Large intestine (tissue), 3 donors: ENCODE data around the gene ZBTB17. TPM values are rescaled to one million over a fixed set of nuclear protein-coding genes. Genes with fewer than 3 reads are reported as not detected.

ENCODE experiments used
- DNase-seq, 2 donors: peaks; one replicate each; pipeline versions ENCODE4 v3.0.0 to v3.0.0-alpha.2; 2013
- H3K27ac ChIP-seq: one replicate; pipeline ENCODE4 v1.5.1; 2013; ENCODE audit warnings: low read length
- H3K27me3 ChIP-seq: 2 replicates; pipeline ENCODE4 v1.6.1; 2013; ENCODE audit warnings: low read length; ENCODE audit not compliant: control insufficient read depth, insufficient read depth
- H3K36me3 ChIP-seq: 2 replicates; pipeline ENCODE4 v1.6.1; 2013; ENCODE audit warnings: low read length; ENCODE audit not compliant: control insufficient read depth, insufficient read depth
- H3K4me1 ChIP-seq: one replicate; pipeline ENCODE4 v1.6.1; 2013; ENCODE audit warnings: low read length; ENCODE audit not compliant: control insufficient read depth, insufficient read depth
- H3K4me3 ChIP-seq: one replicate; pipeline ENCODE4 v1.5.1; 2013; ENCODE audit warnings: low read length
- H3K9me3 ChIP-seq: one replicate; pipeline ENCODE4 v1.6.1; 2013; ENCODE audit warnings: mild to moderate bottlenecking, low read depth, low read length, moderate library complexity; ENCODE audit not compliant: control insufficient read depth
- WGBS: methylation state at CpG from one replicate; pipeline ENCODE4 v1.1.5; 2013; ENCODE audit warnings: low lambda C conversion rate; ENCODE audit not compliant: insufficient coverage; 5-methylcytosine and 5-hydroxymethylcytosine counted together
- polyA plus RNA-seq: library from polyadenylated mRNA; unstranded; fragments of 120-200 nt; gene quantifications from one replicate; pipeline ENCODE4 v1.2.1, GENCODE V29; 2013

ZBTB17 gene
- polyA plus RNA-seq, 1 donor, result 22.8 TPM

DNA sequence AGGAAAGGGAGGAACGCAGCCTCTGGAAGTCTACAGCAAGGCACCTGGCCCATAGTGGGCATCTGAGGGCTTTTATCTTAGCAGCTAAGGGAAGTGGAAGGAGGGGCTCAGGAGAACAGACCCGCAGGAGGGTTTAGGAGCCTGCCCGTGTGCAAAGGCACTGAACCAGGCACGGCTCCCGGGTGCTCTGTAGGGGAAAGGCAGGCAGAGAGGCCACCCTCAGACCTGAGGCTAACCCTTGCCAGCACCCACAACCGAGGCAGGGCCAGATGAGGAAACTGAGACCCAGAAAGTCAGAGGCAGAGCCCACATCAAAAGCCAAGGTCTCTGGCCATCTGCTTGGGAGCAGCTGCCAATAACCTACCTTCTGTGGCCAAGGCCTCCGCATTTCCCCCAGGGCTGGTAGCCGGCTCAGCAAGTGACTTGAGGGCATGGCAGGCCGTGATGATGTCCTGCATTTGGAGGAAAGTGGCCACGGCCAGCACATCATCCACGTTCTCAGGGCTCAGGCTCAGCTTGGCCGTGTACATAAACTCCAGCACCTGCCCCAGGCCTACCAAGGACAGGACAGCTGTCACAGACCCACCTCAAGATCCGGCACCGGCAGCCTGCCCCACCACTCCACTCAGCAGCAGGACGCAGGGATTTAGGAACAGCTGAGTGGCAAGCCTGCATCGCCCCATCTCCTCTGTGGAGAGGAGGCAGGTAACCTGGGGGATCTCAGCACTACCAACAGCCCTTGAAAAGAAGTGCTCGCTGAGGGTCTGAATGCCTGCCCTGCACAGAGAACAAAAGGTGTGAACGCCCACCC is 29.1 kb downstream of the ZBTB17 start:
- no CpG with 5 or more reads among the region's 18 CpGs for WGBS
- Histone ChIP-seq H3K36me3 (peaks cover 67% of the 10 kb centered on the region), H3K27ac (no peak overlapping the region), H3K4me1 (peaks cover 28% of the 10 kb centered on the region), H3K4me3 (no peak overlapping the region), H3K27me3 (no peaks in the 10 kb centered on the region), H3K9me3 (peaks cover 3% of the 10 kb centered on the region)
- no peak for DNase-seq

- no CpG with 5 or more reads among the region's 17 CpGs for WGBS
- H3K4me3 ChIP-seq, result no peak overlapping the region
- peaks cover 20% of the 10 kb centered on the region for H3K4me1 ChIP-seq
- peaks cover 75% of the 10 kb centered on the region for H3K36me3 ChIP-seq
- peaks cover 3% of the 10 kb centered on the region for H3K9me3 ChIP-seq
- no peak for DNase-seq
- no peaks in the 10 kb centered on the region for H3K27me3 ChIP-seq
- H3K27ac ChIP-seq, result no peak overlapping the region
Measured at GRCh38 chr1:15945832-15946448, 30.0 kb downstream of the ZBTB17 start.

DNA sequence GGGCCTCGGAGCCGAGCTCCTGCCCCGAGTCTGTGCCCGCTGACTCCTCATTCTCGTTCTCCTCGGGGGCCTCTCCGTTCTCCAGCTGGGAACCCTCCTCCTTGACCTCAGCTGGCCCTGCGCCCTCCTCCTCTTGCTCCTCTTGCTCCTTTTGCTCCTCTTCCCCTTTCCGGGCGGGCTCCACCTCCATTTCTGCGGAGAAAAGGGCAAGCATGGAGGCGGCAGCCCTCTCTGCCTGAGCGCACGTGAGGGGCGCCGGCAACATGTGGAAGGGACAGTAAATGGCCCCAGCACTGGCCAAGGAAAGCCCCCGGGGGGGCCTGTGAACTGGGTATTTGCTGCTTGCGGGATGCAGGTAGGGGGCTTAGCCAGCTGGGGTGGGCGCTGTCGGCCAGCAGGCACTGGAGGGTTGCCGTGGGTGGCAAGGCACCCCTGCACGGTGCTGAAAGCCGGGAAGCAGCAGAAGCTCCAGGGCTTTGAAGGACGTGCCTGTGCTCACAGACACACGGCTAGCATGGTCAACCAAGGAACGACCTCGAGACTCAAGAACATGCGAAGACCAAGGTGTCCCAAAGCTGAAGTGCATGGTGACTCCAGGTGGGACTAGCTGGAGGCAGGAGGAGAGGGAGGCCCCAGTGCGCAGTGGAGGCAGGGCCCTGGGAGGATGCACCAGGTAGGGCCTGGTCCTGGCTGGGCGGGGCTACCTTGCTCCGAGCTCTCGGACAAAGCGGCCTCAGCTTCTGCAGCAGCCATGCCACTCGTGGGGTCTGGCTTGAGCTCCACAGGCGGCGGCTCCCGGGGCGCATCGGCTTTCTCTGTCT is 30.7 kb downstream of the ZBTB17 start:
- peaks cover 3% of the 10 kb centered on the region for H3K9me3 ChIP-seq
- no peaks in the 10 kb centered on the region for H3K27me3 ChIP-seq
- no peak overlapping the region for H3K27ac ChIP-seq
- no peak for DNase-seq
- no peak overlapping the region for H3K4me3 ChIP-seq
- H3K36me3 ChIP-seq, result peaks cover 82% of the 10 kb centered on the region
- H3K4me1 ChIP-seq, result peaks cover 13% of the 10 kb centered on the region
- 96% methylated on average over 5 of the region's 39 CpGs for WGBS

- Histone ChIP-seq H3K36me3 (peaks cover 89% of the 10 kb centered on the region), H3K4me1 (peaks cover 9% of the 10 kb centered on the region), H3K27ac (no peak overlapping the region), H3K4me3 (no peak overlapping the region), H3K27me3 (no peaks in the 10 kb centered on the region), H3K9me3 (peaks cover 3% of the 10 kb centered on the region)
- DNase-seq, result no peak
- no CpG with 5 or more reads among the region's 55 CpGs for WGBS
Measured at GRCh38 chr1:15944308-15945010, 31.4 kb downstream of the ZBTB17 start.

GRCh38 chr1:15943992-15944307 is 32.0 kb downstream of the ZBTB17 start:
- H3K4me1 ChIP-seq, result peaks cover 9% of the 10 kb centered on the region

DNA sequence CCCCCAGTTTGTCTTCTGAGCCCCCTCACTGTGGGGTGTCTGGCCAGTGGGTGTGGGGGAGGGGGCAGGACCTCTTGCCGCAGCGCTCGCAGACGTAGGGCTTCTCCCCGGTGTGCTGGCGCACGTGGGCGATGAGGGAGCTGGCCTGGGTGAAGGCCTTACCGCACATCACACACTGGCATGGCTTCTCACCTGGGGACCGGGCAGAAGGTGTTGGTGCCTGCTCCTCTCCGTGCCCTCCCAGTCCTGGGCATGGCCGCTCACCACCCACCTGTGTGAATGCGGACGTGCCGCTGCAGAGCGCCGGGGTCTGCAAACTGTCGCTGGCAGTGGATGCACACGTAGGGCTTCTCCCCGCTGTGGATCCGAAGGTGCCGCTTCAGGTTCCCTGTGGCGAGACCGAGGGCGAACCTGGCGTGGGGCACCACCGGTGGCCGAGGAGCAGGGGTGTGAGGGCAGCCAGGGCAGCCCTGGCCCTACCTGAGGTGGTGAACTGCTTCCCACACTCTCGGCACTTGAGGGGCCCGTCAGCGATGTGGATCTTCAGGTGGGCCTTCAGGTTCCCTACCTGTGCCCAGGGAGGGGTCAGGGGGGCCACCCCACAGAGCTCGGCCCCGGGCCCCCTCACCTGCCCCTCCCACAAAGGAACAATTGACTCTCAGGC is 32.4 kb downstream of the ZBTB17 start:
- Histone ChIP-seq H3K4me1 (peaks cover 9% of the 10 kb centered on the region), H3K4me3 (no peak overlapping the region), H3K36me3 (peaks cover 98% of the 10 kb centered on the region), H3K9me3 (peaks cover 3% of the 10 kb centered on the region), H3K27me3 (no peaks in the 10 kb centered on the region), H3K27ac (no peak overlapping the region)
- no peak for DNase-seq
- WGBS, result no CpG with 5 or more reads among the region's 33 CpGs

More at GRCh38 chr1:15943992-15944307, 32.0 kb downstream of the ZBTB17 start:
- H3K4me3 ChIP-seq, result no peak overlapping the region
- H3K9me3 ChIP-seq, result peaks cover 3% of the 10 kb centered on the region
- H3K36me3 ChIP-seq, result peaks cover 94% of the 10 kb centered on the region
- no peak overlapping the region for H3K27ac ChIP-seq
- DNase-seq, result no peak
- H3K27me3 ChIP-seq, result no peaks in the 10 kb centered on the region
- no CpG with 5 or more reads among the region's 22 CpGs for WGBS

DNA sequence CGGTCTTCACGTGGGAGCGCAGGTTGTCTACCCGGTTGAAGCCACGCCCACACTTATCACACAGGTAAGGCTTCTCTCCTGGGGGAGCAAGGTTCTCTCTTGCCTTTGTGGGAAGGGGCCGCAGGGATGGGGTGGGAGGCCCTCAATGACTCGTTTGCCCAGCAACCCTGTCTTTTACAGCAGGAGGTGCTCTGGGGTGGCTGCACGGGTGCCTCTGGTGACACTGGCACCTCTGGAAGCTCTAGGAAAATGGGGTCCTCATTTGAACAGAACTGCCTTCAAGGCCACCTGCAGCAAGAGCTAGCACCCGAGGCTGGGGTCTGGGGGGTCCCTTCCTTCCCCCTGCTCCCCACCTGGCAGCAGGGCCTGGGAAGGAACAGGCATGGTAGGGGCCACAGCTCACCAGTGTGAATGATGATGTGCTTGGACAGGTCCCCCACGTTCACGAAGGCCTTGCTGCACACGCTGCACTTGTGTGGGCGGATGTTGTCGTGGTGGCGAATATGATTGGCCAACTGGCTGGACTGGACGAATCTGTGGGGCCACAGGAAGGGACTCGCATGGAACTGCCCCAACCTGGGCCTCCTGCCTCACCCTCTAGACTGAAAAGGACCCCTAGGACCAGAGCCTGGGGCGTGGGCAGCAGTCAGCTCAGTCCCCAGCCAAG is 33.1 kb downstream of the ZBTB17 start:
- DNase-seq, result no peak
- no CpG with 5 or more reads among the region's 18 CpGs for WGBS
- H3K36me3 ChIP-seq, result peaks cover 96% of the 10 kb centered on the region

GRCh38 chr1:15941899-15942660 is 33.8 kb downstream of the ZBTB17 start:
- Histone ChIP-seq H3K4me1 (peaks cover 9% of the 10 kb centered on the region), H3K27me3 (no peaks in the 10 kb centered on the region), H3K9me3 (peaks cover 3% of the 10 kb centered on the region), H3K27ac (no peak overlapping the region), H3K4me3 (no peak overlapping the region), H3K36me3 (peaks cover 96% of the 10 kb centered on the region)
- no CpG with 5 or more reads among the region's 32 CpGs for WGBS
- no peak for DNase-seq

More for the DNA sequence above, 33.1 kb downstream of the ZBTB17 start:
- Histone ChIP-seq H3K27ac (no peak overlapping the region), H3K9me3 (peaks cover 3% of the 10 kb centered on the region), H3K4me3 (no peak overlapping the region), H3K27me3 (no peaks in the 10 kb centered on the region), H3K4me1 (peaks cover 9% of the 10 kb centered on the region)
